Tibial artery (tissue), 4 donors: ENCODE measurements around the gene TRIM13.

Source experiments
- DNase-seq, 2 donors: peaks; one replicate each; pipeline ENCODE4 v3.0.0-alpha.2; 2019
- H3K27ac ChIP-seq, 2 donors: fragments of 200-600 bp; sonication (generic) in 1 of 2; 1 replicate in 1 of 2; 2 replicates in 1 of 2; pipeline ENCODE4 v1.5.1; 2018 to 2019; ENCODE audit warnings: mild to moderate bottlenecking in 1 of 2
- H3K27me3 ChIP-seq, 2 donors: fragments of 200-600 bp; sonication (generic) in 1 of 2; one replicate each; pipeline versions ENCODE4 v1.5.1 to v1.6.0; 2016 to 2019
- H3K36me3 ChIP-seq, 3 donors: fragments of 200-600 bp; sonication (generic) in 2 of 3; one replicate each; pipeline ENCODE4 v1.5.1; 2016 to 2019; ENCODE audit warnings: mild to moderate bottlenecking in 2 of 3
- H3K4me1 ChIP-seq, 4 donors: fragments of 200-600 bp; sonication (generic) in 2 of 4; 1 replicate in 3 of 4; 2 replicates in 1 of 4; pipeline ENCODE4 v1.5.1; 2016 to 2019
- H3K4me3 ChIP-seq, 2 donors: fragments of 200-600 bp; sonication (generic) in 1 of 2; 1 replicate in 1 of 2; 2 replicates in 1 of 2; pipeline ENCODE4 v1.5.1; 2018 to 2019; ENCODE audit warnings: mild to moderate bottlenecking in 2 of 2
- H3K9me3 ChIP-seq, 3 donors: fragments of 200-600 bp; sonication (generic) in 1 of 3; one replicate each; pipeline ENCODE4 v1.5.1; 2016 to 2019
- intact Hi-C: fragments of 100-400 bp; cut with DNase I; formaldehyde crosslinking; loops from one replicate; pipeline ENCODE4 v1.15.0; 2023; ENCODE audit warnings: low total_unique reads
- TF ChIP-seq, protein P1 (sequence below), 2 experiments: fragments of 200-600 bp in 1 of 2; fragments of 450-650 bp in 1 of 2; IDR thresholded peaks; one replicate each; pipeline ENCODE4 v1.5.1; 2017 to 2019; ENCODE audit warnings: antibody characterized with exemption in 2 of 2, mild to moderate bottlenecking in 1 of 2, moderate library complexity in 1 of 2

The TRIM13 gene

DNA sequence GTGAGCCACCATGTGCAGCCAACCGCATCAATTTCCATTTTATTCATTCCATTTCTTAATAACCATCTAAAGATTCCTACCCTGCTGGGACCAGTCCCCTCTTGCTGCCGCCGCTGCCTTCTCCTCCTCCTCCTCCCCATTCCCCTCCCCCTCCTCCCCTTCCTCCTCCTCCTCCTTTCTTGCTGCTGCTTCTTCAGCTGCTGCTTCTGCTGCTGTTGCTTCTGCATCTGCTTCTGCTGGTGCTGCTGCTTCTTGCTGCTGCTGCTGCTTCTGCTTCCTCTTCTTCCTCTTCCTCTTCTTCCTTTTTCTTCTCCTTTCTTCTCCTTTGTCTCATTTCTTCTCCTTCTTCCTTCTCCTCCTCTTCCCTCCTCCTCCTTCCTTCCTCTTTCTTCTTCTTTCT is 40.7 kb upstream of the TRIM13 start:
- H3K36me3 ChIP-seq: peaks cover 0 to 11% (median 11%) of the 10 kb centered on the region in 3 donors
- H3K4me3 ChIP-seq: no peak overlapping the region
- H3K4me1 ChIP-seq: peaks cover 0 to 10% (median 0%) of the 10 kb centered on the region in 4 donors
- peaks cover 0 to 7% (median 0%) of the 10 kb centered on the region in 3 donors for H3K9me3 ChIP-seq
- intact Hi-C loops: no loop called here
- H3K27me3 ChIP-seq: no peaks in the 10 kb centered on the region
- TF ChIP-seq, protein P1, sequence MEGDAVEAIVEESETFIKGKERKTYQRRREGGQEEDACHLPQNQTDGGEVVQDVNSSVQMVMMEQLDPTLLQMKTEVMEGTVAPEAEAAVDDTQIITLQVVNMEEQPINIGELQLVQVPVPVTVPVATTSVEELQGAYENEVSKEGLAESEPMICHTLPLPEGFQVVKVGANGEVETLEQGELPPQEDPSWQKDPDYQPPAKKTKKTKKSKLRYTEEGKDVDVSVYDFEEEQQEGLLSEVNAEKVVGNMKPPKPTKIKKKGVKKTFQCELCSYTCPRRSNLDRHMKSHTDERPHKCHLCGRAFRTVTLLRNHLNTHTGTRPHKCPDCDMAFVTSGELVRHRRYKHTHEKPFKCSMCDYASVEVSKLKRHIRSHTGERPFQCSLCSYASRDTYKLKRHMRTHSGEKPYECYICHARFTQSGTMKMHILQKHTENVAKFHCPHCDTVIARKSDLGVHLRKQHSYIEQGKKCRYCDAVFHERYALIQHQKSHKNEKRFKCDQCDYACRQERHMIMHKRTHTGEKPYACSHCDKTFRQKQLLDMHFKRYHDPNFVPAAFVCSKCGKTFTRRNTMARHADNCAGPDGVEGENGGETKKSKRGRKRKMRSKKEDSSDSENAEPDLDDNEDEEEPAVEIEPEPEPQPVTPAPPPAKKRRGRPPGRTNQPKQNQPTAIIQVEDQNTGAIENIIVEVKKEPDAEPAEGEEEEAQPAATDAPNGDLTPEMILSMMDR (IDR thresholded peaks at IDR 0.05): no peak
- no peak overlapping the region for H3K27ac ChIP-seq
- DNase-seq: no peak

DNA sequence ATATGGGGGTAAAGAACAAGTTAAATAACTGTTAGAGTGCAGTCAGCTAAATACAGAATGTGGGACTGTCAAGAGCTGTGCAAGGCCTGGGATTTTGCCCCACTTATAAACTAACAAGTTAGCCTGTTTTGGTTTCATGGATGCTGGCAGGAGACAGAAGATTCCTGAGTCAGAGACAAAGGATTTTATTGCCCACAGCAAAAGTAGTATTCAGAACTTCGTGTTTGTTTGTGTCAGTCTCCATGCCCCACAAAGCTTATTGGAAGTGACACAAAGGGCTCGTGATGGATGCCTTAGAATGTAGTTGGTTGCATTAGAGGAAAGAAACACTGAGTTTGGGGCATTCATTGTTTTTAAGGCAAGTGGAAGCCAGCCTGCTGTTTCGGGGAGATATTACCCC is 38.5 kb upstream of the TRIM13 start:
- H3K36me3 ChIP-seq: peaks cover 0 to 22% (median 16%) of the 10 kb centered on the region in 3 donors
- H3K4me3 ChIP-seq: no peak overlapping the region
- H3K27me3 ChIP-seq: no peaks in the 10 kb centered on the region
- H3K4me1 ChIP-seq: peaks cover 0 to 10% (median 0%) of the 10 kb centered on the region in 4 donors
- TF ChIP-seq, protein P1 (IDR thresholded peaks at IDR 0.05): no peak
- intact Hi-C loops: no loop called here
- H3K9me3 ChIP-seq: peaks cover 0 to 18% (median 13%) of the 10 kb centered on the region in 3 donors
- H3K27ac ChIP-seq: no peak overlapping the region
- no peak for DNase-seq

- H3K9me3 ChIP-seq: peaks cover 0 to 26% (median 11%) of the 10 kb centered on the region in 3 donors
- H3K27ac ChIP-seq: no peak overlapping the region
- intact Hi-C loops: no loop called here
- no peaks in the 10 kb centered on the region for H3K27me3 ChIP-seq
- DNase-seq: no peak
- H3K4me1 ChIP-seq: no peaks in the 10 kb centered on the region
- no peak overlapping the region for H3K4me3 ChIP-seq
- TF ChIP-seq, protein P1 (IDR thresholded peaks at IDR 0.05): no peak
- peaks cover 0 to 30% (median 7%) of the 10 kb centered on the region in 3 donors for H3K36me3 ChIP-seq
These were observed 29.4 kb upstream of the TRIM13 start for GRCh38 chr13:49967456-49967855.

- intact Hi-C loops: loop anchor here (5.0 kb wide), 1 partner anchor 830 kb away; no protein-coding TSS in a partner anchor
- no peak overlapping the region for H3K27ac ChIP-seq
- no peaks in the 10 kb centered on the region for H3K9me3 ChIP-seq
- DNase-seq: no peak
- H3K36me3 ChIP-seq: peaks cover 0 to 8% (median 0%) of the 10 kb centered on the region in 3 donors
- no peaks in the 10 kb centered on the region for H3K4me1 ChIP-seq
- H3K4me3 ChIP-seq: no peak overlapping the region
- TF ChIP-seq, protein P1 (IDR thresholded peaks at IDR 0.05): no peak
- H3K27me3 ChIP-seq: no peaks in the 10 kb centered on the region
These were observed 24.1 kb upstream of the TRIM13 start for GRCh38 chr13:49972709-49973108.

- DNase-seq: no peak
- no peak overlapping the region for H3K27ac ChIP-seq
- H3K27me3 ChIP-seq: no peaks in the 10 kb centered on the region
- no peak overlapping the region for H3K4me3 ChIP-seq
- no peaks in the 10 kb centered on the region for H3K36me3 ChIP-seq
- H3K9me3 ChIP-seq: no peaks in the 10 kb centered on the region
- intact Hi-C loops: no loop called here
- TF ChIP-seq, protein P1 (IDR thresholded peaks at IDR 0.05): no peak
- no peaks in the 10 kb centered on the region for H3K4me1 ChIP-seq
These were observed 21.0 kb upstream of the TRIM13 start for GRCh38 chr13:49975826-49976225.
